Endothelial cell of umbilical vein (primary cell): ENCODE measurements around the gene LILRA2.
"Not testable (repeated sequence)": the region's sequence is repeated elsewhere in the genome, so short reads cannot be mapped to it uniquely, and the experiment has no call there.

Experiments
- CTCF ChIP-seq, 2 donors: IDR thresholded peaks; 1 replicate in 1 of 2; 2 replicates in 1 of 2; pipeline ENCODE4 v1.5.1; 2011; ENCODE audit warnings: low read length in 2 of 2, mild to moderate bottlenecking in 2 of 2, moderate library complexity in 2 of 2, control low read depth in 1 of 2, inconsistent platforms in 1 of 2, low read depth in 1 of 2; ENCODE audit not compliant: insufficient read depth in 1 of 2; ENCODE audit errors: extremely low read depth in 1 of 2
- EZH2 ChIP-seq: IDR thresholded peaks from 2 replicates; pipeline ENCODE4 v1.6.1; 2012; ENCODE audit warnings: borderline replicate concordance, low read depth, mild to moderate bottlenecking, moderate library complexity, low read length, inconsistent platforms; ENCODE audit not compliant: severe bottlenecking
- GATA2 ChIP-seq: IDR thresholded peaks from 2 replicates; pipeline ENCODE4 v1.7.0; 2011; ENCODE audit warnings: low read depth, mild to moderate bottlenecking, moderate library complexity, mixed read lengths, low read length; ENCODE audit not compliant: insufficient read length, insufficient read depth
- JUN ChIP-seq: IDR thresholded peaks from 2 replicates; pipeline ENCODE4 v1.6.1; 2011; ENCODE audit warnings: borderline replicate concordance, low read depth; ENCODE audit not compliant: insufficient read length, insufficient read depth
- MAX ChIP-seq: IDR thresholded peaks from 2 replicates; pipeline ENCODE4 v1.6.1; 2011; ENCODE audit not compliant: insufficient read depth, insufficient read length
- POLR2A ChIP-seq: IDR thresholded peaks from 2 replicates; pipeline ENCODE4 v1.6.1; 2012; ENCODE audit warnings: low read depth, mild to moderate bottlenecking, control low read depth, low read length
- POLR2AphosphoS5 ChIP-seq: IDR thresholded peaks from 2 replicates; pipeline ENCODE4 v1.6.1; 2012; ENCODE audit warnings: low read depth, mild to moderate bottlenecking, control low read depth, low read length, moderate library complexity; ENCODE audit not compliant: insufficient read depth

DNA sequence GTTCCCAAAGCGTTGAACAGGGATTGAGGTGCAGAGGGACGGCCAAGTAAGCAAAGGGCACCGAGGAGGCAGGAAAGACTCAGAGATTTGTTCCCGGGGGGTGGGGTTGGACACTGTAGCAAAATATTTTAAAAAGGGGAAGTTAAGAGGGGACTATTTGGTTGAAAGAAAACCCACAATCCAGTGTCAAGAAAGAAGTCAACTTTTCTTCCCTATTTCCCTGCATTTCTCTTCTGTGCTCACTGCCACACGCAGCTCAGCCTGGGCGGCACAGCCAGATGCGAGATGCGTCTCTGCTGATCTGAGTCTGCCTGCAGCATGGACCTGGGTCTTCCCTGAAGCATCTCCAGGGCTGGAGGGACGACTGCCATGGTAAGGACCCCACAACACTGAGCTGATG lies 56.7 kb downstream of the LILRA2 start, which contains the start of gene LILRB1:
- not testable (repeated sequence) for TF ChIP-seq CTCF (IDR thresholded peaks at IDR 0.05; ENCODE audit: extremely low read depth in 1 of 2, insufficient read depth in 1 of 2, low read depth in 1 of 2, low read length in 2 of 2); MAX; POLR2A; EZH2; JUN; POLR2AphosphoS5; GATA2
